ENCODE measurements around the gene BTNL9. TPM values are rescaled to one million over a fixed set of nuclear protein-coding genes. Genes with fewer than 3 reads are reported as not detected.

BTNL9 gene
- polyA plus RNA-seq, 1 of the 3 experiments (the other 2 are of a cell fraction) = not detected

- POLR2A ChIA-PET = no interaction called here
- peaks cover 94% of the 10 kb centered on the region for H3K27me3 ChIP-seq (ENCODE audit: insufficient read depth)
Observed at GRCh38 chr5:181056431-181056830, 16.4 kb downstream of the BTNL9 start.

GRCh38 chr5:181058321-181058720, 18.3 kb downstream of the BTNL9 start:
- no peak overlapping the region for H2AFZ ChIP-seq (ENCODE audit: low read depth)
- H3K4me2 ChIP-seq = no peak overlapping the region
- H3K79me2 ChIP-seq (ENCODE audit: insufficient read depth) = no peaks in the 10 kb centered on the region
- ChIA-PET POLR2A (no interaction called here), CTCF (no interaction called here)
- H3F3A ChIP-seq (replicated peaks; ENCODE audit: insufficient read depth) = no peaks in the 10 kb centered on the region
- H3K4me3 ChIP-seq (ENCODE audit: low read depth in 2 of 2, low read length in 1 of 2) = no peak overlapping the region
- H3K27me3 ChIP-seq (ENCODE audit: insufficient read depth) = peaks cover 95% of the 10 kb centered on the region
- H3K9me2 ChIP-seq = no peaks in the 10 kb centered on the region
- H4K20me1 ChIP-seq (ENCODE audit: insufficient read depth) = no peaks in the 10 kb centered on the region
- H3K4me1 ChIP-seq (ENCODE audit: control insufficient read depth in 1 of 2, insufficient read depth in 2 of 2, low read depth in 1 of 2, low read length in 1 of 2) = peaks cover 0 to 3% of the 10 kb centered on the region in 2 experiments; a peak in 1 of 4 replicates
- TF ChIP-seq SMC3 (IDR thresholded peaks at IDR 0.05; ENCODE audit: low read depth, low read length) (no peak), ZBTB33 (IDR thresholded peaks at IDR 0.05; ENCODE audit: borderline replicate concordance, low read depth) (no peak), FOXJ3 (CRISPR knock-in tag; IDR thresholded peaks at IDR 0.05) (no peak)
- no peaks in the 10 kb centered on the region for H3K36me3 ChIP-seq (replicated peaks in 1 of 2; ENCODE audit: control insufficient read depth in 1 of 2, insufficient read depth in 2 of 2, low read length in 1 of 2)
- H3K9me3 ChIP-seq = no peaks in the 10 kb centered on the region
- DNase-seq = no peak
- 23% methylated on average over 9 of the region's 9 CpGs for WGBS (ENCODE audit: low lambda C conversion rate)
- H3K9ac ChIP-seq = no peak overlapping the region
- H3K27ac ChIP-seq (ENCODE audit: low read depth in 2 of 2, low read length in 1 of 2) = no peak overlapping the region

More at GRCh38 chr5:181056431-181056830, 16.4 kb downstream of the BTNL9 start:
- Histone ChIP-seq H3K79me2 (ENCODE audit: insufficient read depth) (no peaks in the 10 kb centered on the region), H3K9me3 (no peaks in the 10 kb centered on the region), H2AFZ (ENCODE audit: low read depth) (no peak overlapping the region), H3K27ac (ENCODE audit: low read depth in 2 of 2, low read length in 1 of 2) (no peak overlapping the region), H3K4me3 (ENCODE audit: low read depth in 2 of 2, low read length in 1 of 2) (no peak overlapping the region), H3F3A (replicated peaks; ENCODE audit: insufficient read depth) (no peaks in the 10 kb centered on the region), H4K20me1 (ENCODE audit: insufficient read depth) (no peaks in the 10 kb centered on the region), H3K9ac (no peak overlapping the region), H3K4me2 (no peak overlapping the region), H3K36me3 (replicated peaks in 1 of 2; ENCODE audit: control insufficient read depth in 1 of 2, insufficient read depth in 2 of 2, low read length in 1 of 2) (no peaks in the 10 kb centered on the region), H3K9me2 (no peaks in the 10 kb centered on the region), H3K4me1 (ENCODE audit: control insufficient read depth in 1 of 2, insufficient read depth in 2 of 2, low read depth in 1 of 2, low read length in 1 of 2) (peaks cover 0 to 4% of the 10 kb centered on the region in 2 experiments; a peak in 1 of 4 replicates)
- no peak for DNase-seq
- CTCF ChIA-PET = no interaction called here
- no peak for TF ChIP-seq FOXJ3 (CRISPR knock-in tag; IDR thresholded peaks at IDR 0.05)
- TF ChIP-seq TEAD4 (IDR thresholded peaks at IDR 0.05; ENCODE audit: borderline replicate concordance, insufficient read depth) = no peak
- TF ChIP-seq ZBTB33 (IDR thresholded peaks at IDR 0.05; ENCODE audit: borderline replicate concordance, low read depth) = no peak
- no peak for TF ChIP-seq NFIC (IDR thresholded peaks at IDR 0.05; ENCODE audit: borderline replicate concordance)
- TF ChIP-seq MAX (IDR thresholded peaks at IDR 0.05; ENCODE audit: low read depth) = no peak
- no peak for TF ChIP-seq MXI1 (IDR thresholded peaks at IDR 0.05; ENCODE audit: low read depth, low read length)
- TF ChIP-seq YY1 (IDR thresholded peaks at IDR 0.05; ENCODE audit: low read depth) = no peak
- 20% methylated on average over 8 of the region's 8 CpGs for WGBS (ENCODE audit: low lambda C conversion rate)

Data from SK-N-SH (cell line).